Measurements from ENCODE around the gene CUX1.
"Not testable (repeated sequence)": the region's sequence is repeated elsewhere in the genome, so short reads cannot be mapped to it uniquely, and the experiment has no call there.

Gene CUX1

DNA sequence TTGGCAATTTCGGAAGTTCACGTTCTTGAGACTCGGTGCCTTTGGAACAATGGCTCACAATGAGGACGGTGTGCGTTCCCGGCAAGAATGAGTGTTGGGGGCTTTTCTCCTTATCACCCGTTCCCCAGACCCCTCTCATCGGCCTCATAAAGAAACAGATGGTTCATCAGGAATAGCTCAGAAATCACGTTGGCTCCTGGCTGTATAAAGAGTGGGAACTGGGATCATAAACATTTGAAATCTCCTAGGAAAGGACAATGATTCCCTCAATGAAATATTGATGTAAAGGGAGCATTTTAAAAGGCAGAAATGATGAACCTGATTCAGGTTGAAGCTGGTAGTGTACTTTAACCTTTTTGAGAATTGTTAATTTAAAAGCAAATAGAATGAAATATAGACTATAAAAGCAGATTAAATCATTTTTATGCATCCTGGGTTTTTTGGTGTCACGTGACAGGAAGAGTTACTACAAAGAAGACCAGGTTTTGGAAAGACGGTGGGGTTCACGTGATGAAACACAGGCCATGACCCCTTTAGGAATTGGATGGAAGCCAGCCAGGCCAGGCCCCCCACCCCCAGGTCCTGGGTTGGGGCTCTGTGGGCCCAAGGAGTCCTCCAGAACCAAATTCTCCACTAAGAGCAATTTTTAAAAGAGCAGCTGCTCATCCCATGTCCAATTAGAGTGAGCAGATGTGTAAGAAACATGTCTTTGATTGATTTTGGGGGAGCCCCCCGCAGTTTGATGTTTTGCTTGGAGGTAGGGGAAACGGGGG, 63.0 kb downstream of the CUX1 start:
- in situ Hi-C loops (cut with MboI; ENCODE audit: low pct_unique_long_range_greater_than_20kb, low sequenced_read_pairs): no loop called here
- no peak for DNase-seq

DNA sequence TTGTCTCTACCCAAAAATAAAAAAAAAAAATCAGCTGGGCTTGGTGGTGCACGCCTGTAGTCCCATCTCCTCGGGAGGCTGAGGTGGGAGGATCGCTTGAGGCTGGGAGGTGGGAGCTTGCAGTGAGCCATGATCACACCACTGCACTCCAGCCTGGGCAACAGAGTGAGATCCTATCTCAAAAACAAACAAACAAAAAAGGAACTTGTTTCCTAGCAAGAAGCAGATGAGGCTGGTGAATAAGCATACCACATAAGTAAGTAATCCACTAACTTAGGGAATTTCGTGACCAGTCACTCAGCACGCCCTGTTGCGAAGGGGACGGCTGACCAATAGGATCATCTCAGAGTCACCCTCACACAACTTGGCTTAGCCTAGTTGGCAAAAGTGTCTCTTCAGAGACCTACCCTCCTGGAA, 64.6 kb downstream of the CUX1 start:
- in situ Hi-C loops (cut with MboI; ENCODE audit: low pct_unique_long_range_greater_than_20kb, low sequenced_read_pairs): no loop called here
- DNase-seq: no peak

DNA sequence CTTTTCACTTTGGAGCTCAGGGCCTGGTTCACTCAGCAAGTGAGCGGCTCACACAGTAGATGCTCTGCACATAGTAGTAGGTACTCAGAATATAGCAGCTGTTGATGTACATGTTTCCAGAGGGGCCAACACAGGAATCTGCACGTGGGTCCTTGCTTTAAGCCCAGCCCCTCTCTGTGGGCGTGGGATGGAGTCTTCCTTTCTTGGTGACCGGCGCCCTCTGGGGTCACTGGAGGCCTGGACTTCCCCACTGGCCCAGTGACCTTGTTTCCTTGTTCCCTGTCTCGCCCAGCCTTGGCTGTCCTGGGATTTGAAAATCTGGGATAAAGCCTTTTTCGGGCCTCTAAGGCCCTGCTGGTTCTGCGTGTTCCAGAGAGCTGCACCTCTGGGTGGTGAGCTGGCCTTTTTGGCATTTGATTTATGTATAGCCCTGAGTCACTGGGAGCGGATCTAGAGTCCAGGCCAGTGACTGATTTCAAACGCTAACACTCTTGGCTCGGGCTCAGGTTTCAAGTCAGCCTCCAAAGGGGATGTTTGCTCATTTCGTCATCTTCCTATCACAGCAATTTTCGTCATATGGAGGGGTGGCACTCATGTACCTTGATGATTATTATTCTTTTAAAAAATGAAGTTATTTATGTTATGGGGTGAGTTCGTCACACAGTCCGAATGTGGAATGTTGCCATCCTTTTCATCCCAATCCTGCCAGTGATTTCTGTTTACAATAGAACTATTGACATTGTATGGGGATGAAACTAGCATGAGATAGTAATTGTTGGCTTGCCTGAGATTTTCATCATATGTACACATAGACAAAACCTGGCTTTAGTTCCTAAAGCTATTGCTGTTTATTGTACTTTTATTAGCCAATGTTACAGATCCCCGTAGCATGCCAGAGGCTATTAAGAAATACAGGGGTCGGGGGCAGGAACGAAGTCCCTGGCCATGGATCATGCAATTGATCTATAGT, 65.5 kb downstream of the CUX1 start:
- no peak for DNase-seq

GRCh38 chr7:101884671-101885596, 67.5 kb downstream of the CUX1 start:
- no peak for DNase-seq
- in situ Hi-C loops (cut with MboI; ENCODE audit: low pct_unique_long_range_greater_than_20kb, low sequenced_read_pairs): no loop called here

More for the DNA sequence above, 65.5 kb downstream of the CUX1 start:
- in situ Hi-C loops (cut with MboI; ENCODE audit: low pct_unique_long_range_greater_than_20kb, low sequenced_read_pairs): no loop called here

DNA sequence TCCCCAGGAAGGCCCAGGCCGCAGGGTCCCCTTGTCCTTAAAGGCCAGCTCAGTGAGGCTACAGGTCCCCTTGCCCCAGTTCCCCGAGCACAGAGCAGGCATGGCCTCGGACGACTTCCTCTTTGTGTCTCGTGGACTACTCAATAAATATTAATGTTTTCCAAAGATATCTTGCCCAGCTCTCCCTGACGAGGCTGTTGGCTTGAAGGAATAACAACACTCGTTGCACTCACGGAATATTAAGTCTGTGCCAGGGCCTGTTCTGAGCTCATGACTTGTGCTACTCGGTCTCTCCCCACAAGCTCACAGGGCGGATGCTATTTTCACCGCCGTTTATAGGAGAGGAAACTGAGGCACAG, 68.2 kb downstream of the CUX1 start:
- in situ Hi-C loops (cut with MboI; ENCODE audit: low pct_unique_long_range_greater_than_20kb, low sequenced_read_pairs): no loop called here
- DNase-seq: no peak

- DNase-seq; in situ Hi-C loops (cut with MboI; ENCODE audit: low pct_unique_long_range_greater_than_20kb, low sequenced_read_pairs): not testable (repeated sequence)
Observed at GRCh38 chr7:101887352-101887751, 69.9 kb downstream of the CUX1 start.

- in situ Hi-C loops (cut with MboI; ENCODE audit: low pct_unique_long_range_greater_than_20kb, low sequenced_read_pairs); DNase-seq: not testable (repeated sequence)
Observed at GRCh38 chr7:101888564-101888963, 71.1 kb downstream of the CUX1 start.

DNA sequence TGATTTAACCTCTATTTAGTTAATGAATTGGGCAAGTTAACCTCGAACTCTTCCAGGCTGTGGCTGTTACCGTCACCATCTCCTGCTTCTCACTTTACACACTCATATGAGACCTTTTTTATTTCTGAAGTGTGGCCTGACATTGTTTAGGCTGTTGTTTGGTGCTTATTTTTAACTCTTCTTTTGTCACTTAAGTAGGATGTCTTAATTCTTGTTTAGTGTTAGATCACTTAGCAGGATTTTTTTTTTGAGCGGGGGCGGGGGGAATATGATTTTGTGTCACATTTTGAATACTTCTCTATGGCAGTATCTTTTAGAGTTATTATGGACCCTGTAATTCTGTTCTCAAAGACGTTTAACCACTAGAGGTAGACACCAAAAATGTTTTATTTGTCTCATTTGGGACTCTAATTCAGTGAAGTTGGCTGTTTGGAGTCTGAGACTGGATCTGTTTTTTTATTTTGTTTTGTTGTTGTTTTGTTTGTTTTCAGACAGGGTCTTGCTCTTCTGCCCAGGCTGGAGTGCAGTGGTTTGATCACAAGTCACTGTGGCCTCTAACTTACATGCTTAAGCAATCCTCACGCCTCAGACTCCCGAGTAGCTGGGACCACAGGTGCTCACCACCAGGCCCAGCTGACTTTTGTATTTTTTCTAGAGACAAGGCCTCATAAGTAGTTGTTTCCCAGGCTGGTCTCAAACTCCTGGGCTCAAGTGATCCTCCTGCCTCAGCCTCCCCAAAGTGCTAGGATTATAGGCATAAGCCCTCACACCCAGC, 73.5 kb downstream of the CUX1 start:
- no peak for DNase-seq
- in situ Hi-C loops (cut with MboI; ENCODE audit: low pct_unique_long_range_greater_than_20kb, low sequenced_read_pairs): no loop called here

- DNase-seq: no peak
- in situ Hi-C loops (cut with MboI; ENCODE audit: low pct_unique_long_range_greater_than_20kb, low sequenced_read_pairs): no loop called here
Observed at GRCh38 chr7:101891936-101892640, 74.7 kb downstream of the CUX1 start.

GRCh38 chr7:101893341-101894082, 76.1 kb downstream of the CUX1 start:
- in situ Hi-C loops (cut with MboI; ENCODE audit: low pct_unique_long_range_greater_than_20kb, low sequenced_read_pairs): no loop called here
- no peak for DNase-seq

- no peak for DNase-seq
- in situ Hi-C loops (cut with MboI; ENCODE audit: low pct_unique_long_range_greater_than_20kb, low sequenced_read_pairs): no loop called here
Observed at GRCh38 chr7:101896316-101896715, 78.9 kb downstream of the CUX1 start.

- in situ Hi-C loops (cut with MboI; ENCODE audit: low pct_unique_long_range_greater_than_20kb, low sequenced_read_pairs): no loop called here
Observed at GRCh38 chr7:101896941-101897340, 79.5 kb downstream of the CUX1 start.

GRCh38 chr7:101898106-101898505, 80.7 kb downstream of the CUX1 start:
- DNase-seq: no peak
- in situ Hi-C loops (cut with MboI; ENCODE audit: low pct_unique_long_range_greater_than_20kb, low sequenced_read_pairs): no loop called here

More at GRCh38 chr7:101896941-101897340, 79.5 kb downstream of the CUX1 start:
- no peak for DNase-seq

GRCh38 chr7:101899616-101900015, 82.2 kb downstream of the CUX1 start:
- DNase-seq: no peak
- in situ Hi-C loops (cut with MboI; ENCODE audit: low pct_unique_long_range_greater_than_20kb, low sequenced_read_pairs): no loop called here

DNA sequence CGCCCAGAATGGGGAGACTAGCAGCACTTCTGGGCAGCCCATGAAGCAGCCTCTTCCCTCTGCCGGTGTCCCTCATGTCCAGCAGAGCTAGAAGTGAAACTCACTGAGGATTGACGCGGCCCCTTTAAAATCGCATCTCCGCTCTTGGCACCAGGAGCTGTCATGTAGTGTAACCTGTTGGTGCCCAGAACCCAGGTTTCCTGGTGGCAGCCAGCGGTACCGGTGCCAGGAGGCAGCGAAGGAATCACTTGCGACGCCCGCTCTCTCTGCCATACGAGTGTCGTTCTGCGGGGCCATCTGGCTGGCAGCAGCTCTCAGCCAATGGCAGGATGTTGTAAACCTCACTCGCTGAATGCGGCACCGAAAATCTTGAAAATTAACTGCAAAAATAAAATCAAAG, 82.7 kb downstream of the CUX1 start:
- in situ Hi-C loops (cut with MboI; ENCODE audit: low pct_unique_long_range_greater_than_20kb, low sequenced_read_pairs): no loop called here
- no peak for DNase-seq

GRCh38 chr7:101901661-101902491, 84.5 kb downstream of the CUX1 start:
- in situ Hi-C loops (cut with MboI; ENCODE audit: low pct_unique_long_range_greater_than_20kb, low sequenced_read_pairs): no loop called here

More at GRCh38 chr7:101901661-101902491, 84.5 kb downstream of the CUX1 start:
- DNase-seq: no peak
